ENCODE data around the gene OSBPL8.

GRCh38 chr12:76549131-76549530, 10.4 kb downstream of the OSBPL8 start:
- TF ChIP-seq ZBTB43 (CRISPR knock-in tag; IDR thresholded peaks at IDR 0.05) = no peak
- TF ChIP-seq E2F4 (CRISPR knock-in tag; IDR thresholded peaks at IDR 0.05; ENCODE audit: borderline replicate concordance, low read depth) = no peak

Measured in WTC11 (cell line).